SK-N-MC (cell line): ENCODE data around the gene RBM10.

Source experiments
- EZH2 ChIP-seq: fragments of 200-600 bp; sonication (generic); IDR thresholded peaks from one replicate; pipeline ENCODE4 v1.6.1; 2017; ENCODE audit warnings: antibody characterized with exemption
- FOXP2 ChIP-seq: optimal IDR thresholded peaks from 2 replicates; pipeline ENCODE3; 2011; ENCODE audit warnings: mild to moderate bottlenecking, moderate library complexity; ENCODE audit not compliant: insufficient read depth; ENCODE audit errors: extremely low read length, control extremely low read depth
- POLR2AphosphoS5 ChIP-seq: IDR thresholded peaks from 2 replicates; pipeline ENCODE4 v1.6.1; 2012; ENCODE audit warnings: mild to moderate bottlenecking, low read depth, low read length, borderline replicate concordance

DNA sequence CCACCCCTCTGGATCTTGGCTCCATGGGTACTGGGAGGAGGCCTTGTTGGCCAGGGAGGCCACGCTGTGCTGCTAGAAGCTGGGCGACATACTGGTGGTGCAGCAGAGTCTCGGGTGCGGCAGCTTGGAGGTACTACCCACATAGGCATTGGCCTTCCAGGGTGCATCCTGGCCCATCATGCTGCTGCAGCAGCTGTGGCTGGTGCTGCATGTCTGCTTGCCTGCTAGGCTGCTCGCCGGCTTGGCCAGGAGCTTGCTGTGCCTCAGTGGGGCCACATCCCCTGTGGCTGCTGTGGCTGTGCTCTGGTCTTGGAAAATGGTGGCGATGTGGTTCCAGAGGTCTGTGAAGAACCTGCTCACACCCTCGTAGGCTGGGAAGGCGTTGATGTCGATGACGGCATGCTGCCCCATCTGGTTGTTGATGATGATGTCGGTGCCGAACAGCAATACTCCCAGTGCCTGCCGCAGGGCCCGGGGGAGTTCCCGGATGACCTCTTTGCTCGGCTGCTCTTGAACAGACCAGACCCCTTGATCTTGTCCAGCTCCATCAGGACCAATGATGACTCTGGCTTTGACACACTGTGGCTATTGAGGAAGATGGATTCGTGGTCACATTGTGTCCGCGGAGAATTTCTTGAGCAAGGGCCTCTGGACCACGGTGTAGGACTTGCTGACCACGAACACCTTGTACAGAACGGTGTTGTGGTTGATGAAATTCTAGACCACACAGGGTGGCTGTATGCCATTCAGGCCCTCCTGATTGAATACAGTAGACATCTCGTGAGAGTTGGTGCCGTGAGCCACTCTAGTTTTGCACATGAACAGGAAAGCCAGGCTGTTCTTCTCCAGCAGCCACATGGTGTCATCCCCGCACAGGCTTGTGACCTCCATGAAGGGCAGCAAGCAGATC lies 11.8 kb downstream of the RBM10 start:
- TF ChIP-seq POLR2AphosphoS5 (no peak), EZH2 (no peak), FOXP2 (no peak)
